HepG2 (cell line): Measurements from ENCODE around the gene C11orf86. TPM values are rescaled to one million over a fixed set of nuclear protein-coding genes. Genes with fewer than 3 reads are reported as not detected.
A peak's percentile ranks its signal among the peaks of the same experiment; 100 is the strongest.

Source experiments
- CEBPG ChIP-seq: IDR thresholded peaks from 2 replicates; pipeline ENCODE4 v1.6.1; 2016
- GZF1 ChIP-seq: sonication (generic); formaldehyde crosslinking; IDR thresholded peaks from 2 replicates; pipeline ENCODE4 v1.5.1; 2020; ENCODE audit warnings: mild to moderate bottlenecking, missing genetic modification reagents
- HNF4G ChIP-seq, 2 experiments: sonication (generic) in 1 of 2; formaldehyde crosslinking in 1 of 2; IDR thresholded peaks; 2 replicates each; pipeline versions ENCODE4 v1.4.0 to v1.6.1; 2011 to 2020; ENCODE audit warnings: borderline replicate concordance in 2 of 2, low read depth in 2 of 2, mild to moderate bottlenecking in 2 of 2, low read length in 1 of 2, missing genetic modification reagents in 1 of 2, moderate library complexity in 1 of 2
- MLLT10 ChIP-seq: sonication (generic); formaldehyde crosslinking; IDR thresholded peaks from 2 replicates; pipeline ENCODE4 v1.4.0; 2020; ENCODE audit warnings: missing genetic modification reagents
- NFAT5 ChIP-seq: sonication (generic); formaldehyde crosslinking; IDR thresholded peaks from 2 replicates; pipeline ENCODE4 v1.4.0; 2020; ENCODE audit warnings: missing genetic modification reagents
- NRL ChIP-seq: sonication (generic); formaldehyde crosslinking; IDR thresholded peaks from 2 replicates; pipeline ENCODE4 v1.5.0; 2020; ENCODE audit warnings: missing genetic modification reagents, mild to moderate bottlenecking, moderate library complexity, borderline replicate concordance
- PLRG1 ChIP-seq: fragments of 450-650 bp; conservative IDR thresholded peaks from 2 replicates; pipeline ENCODE4 v1.6.1; 2016
- POLR2A ChIP-seq, 2 experiments: IDR thresholded peaks; 2 replicates each; pipeline ENCODE4 v1.6.1; 2011; ENCODE audit warnings: low read depth in 2 of 2, low read length in 2 of 2, mild to moderate bottlenecking in 1 of 2, moderate library complexity in 1 of 2; ENCODE audit not compliant: insufficient read depth in 1 of 2
- SNAPC2 ChIP-seq: sonication (generic); formaldehyde crosslinking; IDR thresholded peaks from 2 replicates; pipeline ENCODE4 v1.8.1; 2022; ENCODE audit warnings: mild to moderate bottlenecking, missing genetic modification reagents
- STAT5B ChIP-seq: sonication (generic); formaldehyde crosslinking; IDR thresholded peaks from 2 replicates; pipeline ENCODE4 v1.4.0; 2020; ENCODE audit warnings: missing genetic modification reagents
- THAP11 ChIP-seq: IDR thresholded peaks from 2 replicates; pipeline ENCODE4 v1.6.1; 2016; ENCODE audit warnings: missing biosample characterization, missing genetic modification reagents
- ZFYVE20 ChIP-seq: sonication (generic); formaldehyde crosslinking; IDR thresholded peaks from 2 replicates; pipeline ENCODE4 v1.8.0; 2023; ENCODE audit warnings: low read depth, mild to moderate bottlenecking, moderate library complexity, missing genetic modification reagents, borderline replicate concordance
- ZMYM2 ChIP-seq: sonication (generic); formaldehyde crosslinking; IDR thresholded peaks from 2 replicates; pipeline ENCODE4 v1.8.0; 2022; ENCODE audit warnings: mild to moderate bottlenecking, missing genetic modification reagents
- ZNF160 ChIP-seq: sonication (generic); formaldehyde crosslinking; IDR thresholded peaks from 2 replicates; pipeline ENCODE4 v1.8.0; 2022; ENCODE audit warnings: mild to moderate bottlenecking, inconsistent platforms, missing genetic modification reagents
- ZNF350 ChIP-seq: sonication (generic); formaldehyde crosslinking; IDR thresholded peaks from 2 replicates; pipeline ENCODE4 v1.4.0; 2020; ENCODE audit warnings: mild to moderate bottlenecking, low read depth, missing genetic modification reagents, borderline replicate concordance
- ZNF441 ChIP-seq: sonication (generic); formaldehyde crosslinking; IDR thresholded peaks from 2 replicates; pipeline ENCODE4 v1.7.0; 2021; ENCODE audit warnings: missing genetic modification reagents, borderline replicate concordance
- ZNF552 ChIP-seq: sonication (generic); formaldehyde crosslinking; IDR thresholded peaks from 2 replicates; pipeline ENCODE4 v1.9.0; 2022; ENCODE audit warnings: missing genetic modification reagents, mild to moderate bottlenecking, borderline replicate concordance
- ZNF572 ChIP-seq: sonication (generic); formaldehyde crosslinking; IDR thresholded peaks from 2 replicates; pipeline ENCODE4 v1.5.1; 2020; ENCODE audit warnings: mild to moderate bottlenecking, missing genetic modification reagents
- ZNF629 ChIP-seq: sonication (generic); formaldehyde crosslinking; conservative IDR thresholded peaks from 2 replicates; pipeline ENCODE4 v1.5.0; 2020; ENCODE audit warnings: missing genetic modification reagents
- ZNF639 ChIP-seq: conservative IDR thresholded peaks from 2 replicates; pipeline ENCODE4 v1.6.1; 2018; ENCODE audit warnings: missing genetic modification reagents
- ZNF678 ChIP-seq: sonication (generic); formaldehyde crosslinking; IDR thresholded peaks from 2 replicates; pipeline ENCODE4 v1.4.0; 2020; ENCODE audit warnings: mild to moderate bottlenecking, missing genetic modification reagents
- ZNF747 ChIP-seq: sonication (generic); formaldehyde crosslinking; IDR thresholded peaks from 2 replicates; pipeline ENCODE4 v1.8.1; 2023; ENCODE audit warnings: missing genetic modification reagents, mild to moderate bottlenecking, borderline replicate concordance
- ZNF776 ChIP-seq: sonication (generic); formaldehyde crosslinking; IDR thresholded peaks from 2 replicates; pipeline ENCODE4 v1.4.0; 2020; ENCODE audit warnings: mild to moderate bottlenecking, missing genetic modification reagents
- ZNF790 ChIP-seq: sonication (generic); formaldehyde crosslinking; IDR thresholded peaks from 2 replicates; pipeline ENCODE4 v1.8.0; 2022; ENCODE audit warnings: missing genetic modification reagents, mild to moderate bottlenecking, borderline replicate concordance
- polyA plus RNA-seq, 8 experiments: library from polyadenylated mRNA; depleted of rRNA in 3 of 8; stranded (reverse) in 7 of 8; unstranded in 1 of 8; fragments of >200 nt; fragmentation: Illumina TruSeq in 4 of 8; extraction: Trizol in 4 of 8; gene quantifications; 2 replicates each; pipeline versions ENCODE4 v1.2.1 to v1.2.3, GENCODE V29; 2011 to 2016; ENCODE audit warnings: low read depth in 4 of 8, missing spikeins in 1 of 8, mixed read lengths in 1 of 8; ENCODE audit not compliant: insufficient read depth in 1 of 8
- total RNA-seq, 5 experiments: library from RNA; depleted of rRNA; stranded (reverse); fragments of >200 nt; fragmentation: Illumina TruSeq; extraction: Trizol; gene quantifications; 2 replicates each; pipeline ENCODE4 v1.2.3, GENCODE V29; 2016; ENCODE audit warnings: low read depth in 1 of 5

The C11orf86 gene
- total and polyA plus RNA-seq, 2 of the 13 experiments (the other 11 are each of a cell fraction or from before 2014, with no cell fraction given): 0.11 to 0.18 TPM

GRCh38 chr11:66958232-66958955, 16.7 kb upstream of the C11orf86 start, which contains the start of gene PC (continued):
- peak; percentile 53; the same call in 1 of the 2 replicates for TF ChIP-seq NFAT5
- 0 out of 2 replicates have a peak, but pooled peaks have one; percentile 50 for TF ChIP-seq ZNF678 (CRISPR knock-in tag)
- TF ChIP-seq SNAPC2: peak; percentile 98
- TF ChIP-seq GZF1 (CRISPR knock-in tag): no peak
- peak; percentile 87; the same call in 1 of the 2 replicates for TF ChIP-seq ZNF552 (CRISPR knock-in tag)
- no peak for TF ChIP-seq HNF4G (IDR thresholded peaks at IDR 0.05; ENCODE audit: borderline replicate concordance, low read depth, low read length)
- peak; percentile 26; the same call in 1 of the 2 replicates for TF ChIP-seq HNF4G (CRISPR knock-in tag; IDR thresholded peaks at IDR 0.05; ENCODE audit: borderline replicate concordance, low read depth)
- TF ChIP-seq ZNF572 (CRISPR knock-in tag): no peak; the same call in 1 of the 2 replicates
- TF ChIP-seq ZNF160 (CRISPR knock-in tag): peak; percentile 39; the same call in 1 of the 2 replicates
- TF ChIP-seq ZNF441 (CRISPR knock-in tag): peak; percentile 61
- peak; percentile 93; the same call in 1 of the 2 replicates for TF ChIP-seq ZNF350
- no peak for TF ChIP-seq ZNF629 (CRISPR knock-in tag)
- no peak for TF ChIP-seq PLRG1
- peak; percentile 81 for TF ChIP-seq THAP11 (CRISPR knock-in tag)
- TF ChIP-seq STAT5B (CRISPR knock-in tag): no peak
- TF ChIP-seq ZNF747: peak; percentile 87; the same call in 1 of the 2 replicates
- peak; percentile 30 to 71; a peak in 3 of 4 replicates for TF ChIP-seq POLR2A (IDR thresholded peaks at IDR 0.05; ENCODE audit: insufficient read depth in 1 of 2, low read depth in 2 of 2, low read length in 2 of 2)
- TF ChIP-seq ZNF790 (CRISPR knock-in tag): peak; percentile 90; the same call in 1 of the 2 replicates
- peak; percentile 99 for TF ChIP-seq NRL (CRISPR knock-in tag)
- 0 out of 2 replicates have a peak, but pooled peaks have one; percentile 73 for TF ChIP-seq ZFYVE20 (CRISPR knock-in tag)
- peak; percentile 91 for TF ChIP-seq ZMYM2
- TF ChIP-seq MLLT10 (CRISPR knock-in tag): no peak
- TF ChIP-seq CEBPG: peak; percentile 33; the same call in 1 of the 2 replicates
- TF ChIP-seq ZNF776 (CRISPR knock-in tag): peak; percentile 84; the same call in 1 of the 2 replicates
- TF ChIP-seq ZNF639 (CRISPR knock-in tag): peak; percentile 56; the same call in 1 of the 2 replicates
